Small intestine (tissue), 7 donors: ENCODE data around the gene MYRF. TPM values are rescaled to one million over a fixed set of nuclear protein-coding genes. Genes with fewer than 3 reads are reported as not detected.
A peak's percentile ranks its signal among the peaks of the same experiment; 100 is the strongest.

ENCODE experiments used
- DNase-seq, 2 donors: peaks; one replicate each; pipeline versions ENCODE4 v3.0.0 to v3.0.0-alpha.2; 2013
- FAIRE-seq: peaks from 2 replicates; lab custom pipeline; 2012; peaks lifted over from hg19 to GRCh38; lab: Jason Lieb, UNC
- H3K27ac ChIP-seq, 3 donors: one replicate each; pipeline ENCODE4 v1.5.1; 2013; ENCODE audit warnings: low read length in 2 of 3, mild to moderate bottlenecking in 2 of 3, control low read depth in 1 of 3, inconsistent platforms in 1 of 3, low read depth in 1 of 3, moderate library complexity in 1 of 3
- H3K27me3 ChIP-seq, 3 donors: one replicate each; pipeline ENCODE4 v1.6.1; 2013; ENCODE audit warnings: low read length in 3 of 3, inconsistent platforms in 1 of 3; ENCODE audit not compliant: control insufficient read depth in 3 of 3, insufficient read depth in 3 of 3
- H3K36me3 ChIP-seq, 3 donors: one replicate each; pipeline ENCODE4 v1.6.1; 2013; ENCODE audit warnings: low read length in 3 of 3, inconsistent platforms in 1 of 3, low read depth in 1 of 3, mild to moderate bottlenecking in 1 of 3, moderate library complexity in 1 of 3; ENCODE audit not compliant: control insufficient read depth in 3 of 3, insufficient read depth in 2 of 3
- H3K4me1 ChIP-seq, 3 donors: one replicate each; pipeline ENCODE4 v1.6.1; 2013; ENCODE audit warnings: low read length in 2 of 3, inconsistent platforms in 1 of 3, low read depth in 1 of 3, mild to moderate bottlenecking in 1 of 3, moderate library complexity in 1 of 3; ENCODE audit not compliant: control insufficient read depth in 3 of 3, insufficient read depth in 2 of 3
- H3K4me3 ChIP-seq, 3 donors: one replicate each; pipeline ENCODE4 v1.5.1; 2013; ENCODE audit warnings: low read length in 3 of 3, control low read depth in 1 of 3, inconsistent platforms in 1 of 3, low read depth in 1 of 3, mild to moderate bottlenecking in 1 of 3, moderate library complexity in 1 of 3
- H3K9me3 ChIP-seq, 2 donors: one replicate each; pipeline ENCODE4 v1.6.1; 2013; ENCODE audit warnings: low read depth in 1 of 2, low read length in 1 of 2; ENCODE audit not compliant: control insufficient read depth in 2 of 2, insufficient read depth in 1 of 2
- WGBS, 3 donors: extraction: QIAGEN DNeasy Blood & Tissue Kit; methylation state at CpG; one replicate each; pipeline ENCODE4 v1.1.7; 2013; 5-methylcytosine and 5-hydroxymethylcytosine counted together
- polyA plus RNA-seq, 4 donors: library from polyadenylated mRNA; stranded (reverse) in 3 of 4; unstranded in 1 of 4; fragments of 200-250 nt in 3 of 4; fragments of 120-200 nt in 1 of 4; gene quantifications; one replicate each; pipeline versions ENCODE4 v1.2.1 to v1.2.3, GENCODE V29; 2013
- donor health status: healthy with polysubstance abuse.
- donor health status: control.
- donor health status: control.
- donor health status: Bipolar disorder and iron deficiency.
- donor health status: healthy.

Gene MYRF
- polyA plus RNA-seq, 4 donors, result 19.9 to 48.1 (median 22.3) TPM

DNA sequence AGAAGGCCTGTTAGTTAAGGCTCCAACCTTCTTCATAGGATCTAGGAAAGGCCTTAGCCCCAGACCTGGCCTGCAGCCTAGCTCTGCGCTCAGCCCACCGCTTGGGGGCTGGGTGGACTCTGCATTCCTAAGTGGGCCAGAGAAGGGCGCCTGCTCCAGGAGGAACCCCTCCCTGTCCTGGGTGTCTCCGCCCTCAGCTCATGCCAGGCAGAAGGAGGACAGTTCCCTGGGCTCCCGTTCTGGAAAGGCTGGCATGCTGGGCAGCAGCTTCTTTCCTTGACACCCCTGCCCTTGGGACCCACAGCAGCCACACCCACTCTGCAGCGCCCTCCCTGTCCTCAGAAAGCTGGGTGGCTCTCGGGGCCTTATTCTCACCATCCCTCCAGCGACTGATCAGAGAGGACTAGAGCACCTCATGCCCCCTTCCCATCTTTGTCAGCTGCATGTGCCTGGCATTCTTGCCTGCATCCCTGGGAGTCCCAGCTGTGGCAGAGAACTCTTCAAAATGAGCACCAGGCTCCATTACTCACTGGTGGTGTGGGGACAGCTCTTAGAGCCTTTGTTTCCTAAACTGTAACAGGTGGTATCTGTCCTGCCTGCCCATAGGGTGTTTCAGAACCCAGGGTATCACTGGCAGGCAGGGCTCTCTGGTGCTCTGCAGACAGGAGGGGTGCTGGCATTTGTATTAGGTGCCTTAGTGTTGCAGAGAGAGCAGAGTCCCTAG is 20.3 kb upstream of the MYRF start:
- FAIRE-seq (no peak), DNase-seq (no peak)
- H3K4me1 ChIP-seq, result peaks cover 0 to 3% (median 0%) of the 10 kb centered on the region in 3 donors
- no peak overlapping the region for H3K4me3 ChIP-seq
- peaks cover 0 to 99% (median 0%) of the 10 kb centered on the region in 3 donors for H3K36me3 ChIP-seq
- H3K9me3 ChIP-seq, result no peaks in the 10 kb centered on the region
- 77 to 84% (median 78%) methylated on average over 8 of the region's 8 CpGs for WGBS, 3 donors
- H3K27me3 ChIP-seq, result no peaks in the 10 kb centered on the region
- no peak overlapping the region for H3K27ac ChIP-seq

DNA sequence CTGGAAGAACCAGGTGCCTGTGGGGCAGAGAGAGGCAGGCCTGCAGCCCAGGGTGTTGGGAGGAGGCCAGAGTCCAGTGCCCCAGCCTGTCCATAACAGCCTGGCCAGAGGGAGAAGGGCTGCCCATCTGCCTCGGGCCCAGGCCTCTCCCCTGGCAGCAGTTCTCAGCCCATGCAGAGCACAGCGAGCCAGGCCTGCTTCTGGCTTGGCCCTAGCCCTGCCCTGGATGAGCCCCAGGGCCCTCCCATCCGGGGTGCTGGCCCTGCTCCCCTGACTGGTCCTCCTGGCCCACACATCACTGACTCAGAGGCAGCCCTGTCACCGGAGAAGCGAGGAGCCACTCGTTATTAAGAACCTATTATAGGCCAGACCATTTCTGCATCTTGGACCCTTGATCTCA is 19.7 kb upstream of the MYRF start:
- Histone ChIP-seq H3K9me3 (no peaks in the 10 kb centered on the region), H3K4me1 (peaks cover 0 to 3% (median 0%) of the 10 kb centered on the region in 3 donors), H3K4me3 (no peak overlapping the region), H3K27me3 (no peaks in the 10 kb centered on the region), H3K36me3 (peaks cover 0 to 99% (median 0%) of the 10 kb centered on the region in 3 donors), H3K27ac (no peak overlapping the region)
- DNase-seq (no peak), FAIRE-seq (no peak)
- 72 to 75% (median 73%) methylated on average over 5 to 6 of the region's 6 CpGs for WGBS, 3 donors

DNA sequence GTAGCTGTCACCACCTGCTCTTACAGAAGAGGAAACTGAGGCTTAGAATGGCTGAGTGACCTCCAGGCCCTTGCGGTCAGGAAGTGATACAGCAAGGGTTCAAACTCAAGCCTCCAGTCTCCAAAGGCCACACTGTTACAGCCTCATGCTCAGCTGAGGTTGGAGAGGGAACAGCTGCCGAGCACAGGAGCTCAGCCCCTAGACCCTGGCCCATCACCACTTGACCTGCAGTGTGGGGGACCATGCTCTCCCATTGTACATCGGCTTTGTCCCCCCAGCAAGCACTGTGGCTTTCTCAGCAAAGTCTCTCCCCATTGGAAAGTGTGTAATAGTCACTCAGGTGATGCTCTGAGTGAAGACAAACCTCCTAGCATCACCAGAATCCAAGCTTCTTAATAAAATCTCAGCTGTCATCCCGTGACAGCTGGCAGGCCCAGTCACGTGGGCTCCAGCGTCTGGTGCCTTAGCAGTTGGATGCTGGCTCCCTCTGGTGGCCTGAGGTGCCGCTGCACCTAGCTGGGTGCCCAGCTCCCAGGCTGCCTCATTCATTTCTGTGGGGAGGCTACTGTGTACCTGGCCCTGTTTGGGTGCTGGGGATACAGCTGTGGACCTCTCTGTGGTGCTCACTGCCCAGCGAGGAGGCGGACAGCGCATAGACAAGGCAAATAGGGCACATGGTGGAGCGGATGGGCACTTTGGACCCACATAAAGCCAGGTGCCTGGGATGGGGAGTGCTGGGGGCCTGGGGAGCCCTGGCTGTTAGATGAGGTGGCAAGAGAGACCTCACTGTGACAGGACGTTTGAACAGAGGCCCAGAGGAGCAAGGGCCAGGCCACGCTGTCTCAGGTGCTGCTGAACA is 19.1 kb upstream of the MYRF start:
- DNase-seq, result peak; percentile 84 to 91
- Histone ChIP-seq H3K27me3 (no peaks in the 10 kb centered on the region), H3K9me3 (no peaks in the 10 kb centered on the region), H3K27ac (no peak overlapping the region), H3K36me3 (peaks cover 0 to 99% (median 0%) of the 10 kb centered on the region in 3 donors), H3K4me1 (peaks cover 0 to 3% (median 0%) of the 10 kb centered on the region in 3 donors), H3K4me3 (no peak overlapping the region)
- no peak for FAIRE-seq
- 27 to 30% (median 28%) methylated on average over 13 of the region's 13 CpGs for WGBS, 3 donors

GRCh38 chr11:61734767-61735166 is 17.7 kb upstream of the MYRF start:
- Histone ChIP-seq H3K27ac (no peak overlapping the region), H3K27me3 (no peaks in the 10 kb centered on the region), H3K4me3 (no peak overlapping the region), H3K4me1 (peaks cover 0 to 3% (median 0%) of the 10 kb centered on the region in 3 donors), H3K36me3 (peaks cover 0 to 98% (median 0%) of the 10 kb centered on the region in 3 donors), H3K9me3 (no peaks in the 10 kb centered on the region)
- 93 to 95% (median 94%) methylated on average over 14 of the region's 14 CpGs for WGBS, 3 donors
- FAIRE-seq, result no peak
- no peak for DNase-seq

DNA sequence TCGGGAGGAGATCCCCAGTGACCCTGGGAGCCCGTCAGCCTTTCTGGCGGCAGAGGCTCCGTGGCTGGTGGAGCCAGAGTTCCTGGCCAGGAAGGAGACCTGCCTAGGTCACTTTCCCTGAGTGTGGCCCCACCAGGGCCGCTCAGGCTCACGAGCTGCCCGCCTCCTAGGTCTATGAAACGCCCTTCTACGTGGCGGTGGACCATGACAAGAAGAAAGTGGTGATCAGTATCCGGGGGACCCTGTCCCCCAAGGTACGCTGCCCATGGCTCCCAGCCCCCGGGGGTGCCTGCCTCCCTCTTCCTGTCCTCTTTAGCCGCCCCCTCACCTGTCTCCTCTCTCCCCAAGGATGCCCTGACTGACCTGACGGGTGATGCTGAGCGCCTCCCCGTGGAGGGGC is 17.0 kb upstream of the MYRF start:
- Histone ChIP-seq H3K27ac (no peak overlapping the region), H3K4me3 (no peak overlapping the region), H3K9me3 (no peaks in the 10 kb centered on the region), H3K4me1 (peaks cover 0 to 3% (median 0%) of the 10 kb centered on the region in 3 donors), H3K27me3 (no peaks in the 10 kb centered on the region), H3K36me3 (peaks cover 0 to 98% (median 0%) of the 10 kb centered on the region in 3 donors)
- FAIRE-seq (no peak), DNase-seq (no peak)
- 87 to 93% (median 88%) methylated on average over 15 to 17 of the region's 17 CpGs for WGBS, 3 donors

GRCh38 chr11:61736310-61736709 is 16.1 kb upstream of the MYRF start:
- Histone ChIP-seq H3K9me3 (no peaks in the 10 kb centered on the region), H3K27ac (no peak overlapping the region), H3K4me3 (no peak overlapping the region), H3K36me3 (peaks cover 0 to 98% (median 0%) of the 10 kb centered on the region in 3 donors), H3K4me1 (peaks cover 0 to 3% (median 0%) of the 10 kb centered on the region in 3 donors), H3K27me3 (no peaks in the 10 kb centered on the region)
- FAIRE-seq, result no peak
- 77 to 87% (median 84%) methylated on average over 5 of the region's 5 CpGs for WGBS, 3 donors
- no peak for DNase-seq

- DNase-seq (no peak), FAIRE-seq (no peak)
- Histone ChIP-seq H3K27ac (no peak overlapping the region), H3K36me3 (peaks cover 0 to 98% (median 0%) of the 10 kb centered on the region in 3 donors), H3K9me3 (no peaks in the 10 kb centered on the region), H3K4me1 (peaks cover 0 to 3% (median 0%) of the 10 kb centered on the region in 3 donors), H3K27me3 (no peaks in the 10 kb centered on the region), H3K4me3 (no peak overlapping the region)
- 88 to 91% (median 90%) methylated on average over 10 to 12 of the region's 12 CpGs for WGBS, 3 donors
These were observed 15.3 kb upstream of the MYRF start for GRCh38 chr11:61737131-61737530.

DNA sequence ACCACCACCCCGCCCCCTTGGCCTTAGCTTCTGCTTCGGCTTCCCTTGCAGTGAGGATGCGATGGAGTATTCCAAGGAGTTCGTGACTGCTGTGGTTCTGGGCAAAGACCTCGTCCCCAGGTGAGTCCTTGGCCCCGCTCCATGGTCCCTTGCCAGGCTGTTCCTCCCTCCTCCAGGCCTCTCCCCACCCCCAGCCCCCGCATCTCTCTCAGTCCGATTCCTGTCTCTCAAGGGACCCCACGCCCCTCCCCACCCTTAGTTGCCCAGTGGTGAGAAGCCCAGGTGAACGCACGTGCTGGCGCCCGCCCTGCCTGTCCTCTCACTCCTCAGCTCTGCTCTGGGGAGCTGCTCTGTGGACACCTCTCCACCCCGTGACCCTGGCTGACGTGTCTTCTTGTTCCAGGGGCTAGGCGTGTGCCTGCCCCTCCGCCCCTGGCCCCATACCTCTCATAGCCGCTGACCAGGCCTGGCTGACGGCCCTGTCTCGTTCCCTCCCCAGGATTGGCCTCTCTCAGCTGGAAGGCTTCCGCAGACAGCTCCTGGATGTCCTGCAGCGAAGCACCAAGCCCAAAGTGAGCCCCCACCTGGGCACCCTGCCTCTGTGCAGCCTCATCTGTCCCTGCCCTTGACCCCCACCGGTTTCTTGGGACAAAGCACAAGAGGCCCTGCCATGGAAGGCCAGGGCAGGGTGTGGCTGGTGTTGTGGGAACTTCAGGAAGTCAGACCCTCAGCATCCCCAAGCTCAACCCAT is 14.6 kb upstream of the MYRF start:
- 84 to 89% (median 86%) methylated on average over 23 of the region's 23 CpGs for WGBS, 3 donors
- Histone ChIP-seq H3K27ac (no peak overlapping the region), H3K27me3 (no peaks in the 10 kb centered on the region), H3K36me3 (peaks cover 0 to 97% (median 2%) of the 10 kb centered on the region in 3 donors), H3K4me3 (no peak overlapping the region), H3K9me3 (no peaks in the 10 kb centered on the region), H3K4me1 (peaks cover 0 to 3% (median 0%) of the 10 kb centered on the region in 3 donors)
- FAIRE-seq (no peak), DNase-seq (no peak)
